ES-I3 (cell line): ENCODE measurements around the gene NPHP4.
"Not testable (repeated sequence)": the region's sequence is repeated elsewhere in the genome, so short reads cannot be mapped to it uniquely, and the experiment has no call there.

Source experiments
- H3K36me3 ChIP-seq: 2 replicates; pipeline ENCODE4 v1.6.1; 2013; ENCODE audit warnings: mild to moderate bottlenecking, low read length, control low read depth, moderate library complexity; ENCODE audit not compliant: insufficient read depth
- H3K4me1 ChIP-seq: 2 replicates; pipeline ENCODE4 v1.6.1; 2013; ENCODE audit warnings: mild to moderate bottlenecking, control low read depth, low read length; ENCODE audit not compliant: insufficient read depth
- H3K9ac ChIP-seq: 2 replicates; pipeline ENCODE4 v1.6.1; 2013; ENCODE audit warnings: low read depth, mild to moderate bottlenecking, low read length, moderate library complexity
- H3K9me3 ChIP-seq: 2 replicates; pipeline ENCODE4 v1.6.1; 2013; ENCODE audit warnings: mild to moderate bottlenecking, low read length, moderate library complexity; ENCODE audit not compliant: control insufficient read depth, insufficient read depth

NPHP4 gene

GRCh38 chr1:6029351-6029750, 37.1 kb upstream of the NPHP4 start:
- Histone ChIP-seq H3K9me3 (no peaks in the 10 kb centered on the region), H3K4me1 (peaks cover 5% of the 10 kb centered on the region; the same call in 1 of the 2 replicates), H3K9ac (no peak overlapping the region), H3K36me3 (no peaks in the 10 kb centered on the region)

GRCh38 chr1:6028042-6028850, 36.0 kb upstream of the NPHP4 start:
- Histone ChIP-seq H3K9ac (no peak overlapping the region), H3K9me3 (no peaks in the 10 kb centered on the region), H3K4me1 (peaks cover 5% of the 10 kb centered on the region; the same call in 1 of the 2 replicates), H3K36me3 (no peaks in the 10 kb centered on the region)

GRCh38 chr1:6027591-6027990, 35.4 kb upstream of the NPHP4 start:
- no peaks in the 10 kb centered on the region for H3K9me3 ChIP-seq
- H3K4me1 ChIP-seq = peaks cover 5% of the 10 kb centered on the region; the same call in 1 of the 2 replicates
- no peaks in the 10 kb centered on the region for H3K36me3 ChIP-seq
- H3K9ac ChIP-seq = no peak overlapping the region

- Histone ChIP-seq H3K9me3 (no peaks in the 10 kb centered on the region), H3K9ac (peak overlapping the region; percentile 31), H3K36me3 (no peaks in the 10 kb centered on the region), H3K4me1 (peaks cover 5% of the 10 kb centered on the region; the same call in 1 of the 2 replicates)
These were observed 34.0 kb upstream of the NPHP4 start for GRCh38 chr1:6026095-6026809.

- peak overlapping the region; percentile 31 for H3K9ac ChIP-seq
- H3K36me3 ChIP-seq = no peaks in the 10 kb centered on the region
- H3K4me1 ChIP-seq = peaks cover 5% of the 10 kb centered on the region; the same call in 1 of the 2 replicates
- no peaks in the 10 kb centered on the region for H3K9me3 ChIP-seq
These were observed 33.3 kb upstream of the NPHP4 start for GRCh38 chr1:6025269-6026094.

- no peak overlapping the region for H3K9ac ChIP-seq
- H3K4me1 ChIP-seq = peaks cover 5% of the 10 kb centered on the region; the same call in 1 of the 2 replicates
These were observed 32.2 kb upstream of the NPHP4 start for GRCh38 chr1:6024376-6024775.

GRCh38 chr1:6023346-6023745, 31.1 kb upstream of the NPHP4 start:
- H3K4me1 ChIP-seq = peaks cover 5% of the 10 kb centered on the region; the same call in 1 of the 2 replicates
- no peaks in the 10 kb centered on the region for H3K9me3 ChIP-seq
- no peaks in the 10 kb centered on the region for H3K36me3 ChIP-seq
- H3K9ac ChIP-seq = no peak overlapping the region

More at GRCh38 chr1:6024376-6024775, 32.2 kb upstream of the NPHP4 start:
- Histone ChIP-seq H3K36me3 (no peaks in the 10 kb centered on the region), H3K9me3 (no peaks in the 10 kb centered on the region)

- H3K4me1 ChIP-seq = peaks cover 5% of the 10 kb centered on the region; the same call in 1 of the 2 replicates
- H3K9me3 ChIP-seq = no peaks in the 10 kb centered on the region
- H3K36me3 ChIP-seq = no peaks in the 10 kb centered on the region
- no peak overlapping the region for H3K9ac ChIP-seq
These were observed 30.0 kb upstream of the NPHP4 start for GRCh38 chr1:6022193-6022592.

- Histone ChIP-seq H3K4me1 (no peaks in the 10 kb centered on the region), H3K9me3 (no peaks in the 10 kb centered on the region), H3K36me3 (no peaks in the 10 kb centered on the region), H3K9ac (no peak overlapping the region)
These were observed 27.1 kb upstream of the NPHP4 start for GRCh38 chr1:6019166-6019845.

GRCh38 chr1:6017654-6018053, 25.4 kb upstream of the NPHP4 start:
- not testable (repeated sequence) for H3K9me3 ChIP-seq, H3K9ac ChIP-seq, H3K4me1 ChIP-seq, H3K36me3 ChIP-seq

GRCh38 chr1:6016191-6016865, 24.1 kb upstream of the NPHP4 start:
- Histone ChIP-seq H3K4me1 (no peaks in the 10 kb centered on the region), H3K36me3 (no peaks in the 10 kb centered on the region), H3K9me3 (no peaks in the 10 kb centered on the region), H3K9ac (no peak overlapping the region)

GRCh38 chr1:6014130-6014999, 22.1 kb upstream of the NPHP4 start:
- no peak overlapping the region for H3K9ac ChIP-seq
- H3K9me3 ChIP-seq = no peaks in the 10 kb centered on the region
- H3K4me1 ChIP-seq = no peaks in the 10 kb centered on the region
- no peaks in the 10 kb centered on the region for H3K36me3 ChIP-seq

GRCh38 chr1:6013491-6013890, 21.3 kb upstream of the NPHP4 start:
- Histone ChIP-seq H3K36me3 (no peaks in the 10 kb centered on the region), H3K4me1 (no peaks in the 10 kb centered on the region), H3K9me3 (no peaks in the 10 kb centered on the region), H3K9ac (no peak overlapping the region)
